Hepatocyte (in vitro differentiated cells): Measurements from ENCODE around the gene GRID1.

Source experiments
- EZH2 ChIP-seq: fragments of 200-600 bp; sonication (generic); IDR thresholded peaks from 2 replicates; pipeline ENCODE4 v1.6.1; 2016; ENCODE audit warnings: antibody characterized with exemption, mild to moderate bottlenecking, borderline replicate concordance
- EZH2phosphoT487 ChIP-seq: fragments of 200-600 bp; sonication (generic); IDR thresholded peaks from one replicate; pipeline ENCODE4 v1.6.1; 2018; ENCODE audit warnings: antibody characterized with exemption, mild to moderate bottlenecking, low read depth, moderate library complexity; ENCODE audit not compliant: unreplicated experiment, severe bottlenecking
- TF ChIP-seq, protein P1 (sequence below): fragments of 200-600 bp; sonication (generic); IDR thresholded peaks from 2 replicates; pipeline ENCODE4 v1.5.1; 2016; ENCODE audit warnings: antibody characterized with exemption, mild to moderate bottlenecking; ENCODE audit not compliant: poor library complexity

DNA sequence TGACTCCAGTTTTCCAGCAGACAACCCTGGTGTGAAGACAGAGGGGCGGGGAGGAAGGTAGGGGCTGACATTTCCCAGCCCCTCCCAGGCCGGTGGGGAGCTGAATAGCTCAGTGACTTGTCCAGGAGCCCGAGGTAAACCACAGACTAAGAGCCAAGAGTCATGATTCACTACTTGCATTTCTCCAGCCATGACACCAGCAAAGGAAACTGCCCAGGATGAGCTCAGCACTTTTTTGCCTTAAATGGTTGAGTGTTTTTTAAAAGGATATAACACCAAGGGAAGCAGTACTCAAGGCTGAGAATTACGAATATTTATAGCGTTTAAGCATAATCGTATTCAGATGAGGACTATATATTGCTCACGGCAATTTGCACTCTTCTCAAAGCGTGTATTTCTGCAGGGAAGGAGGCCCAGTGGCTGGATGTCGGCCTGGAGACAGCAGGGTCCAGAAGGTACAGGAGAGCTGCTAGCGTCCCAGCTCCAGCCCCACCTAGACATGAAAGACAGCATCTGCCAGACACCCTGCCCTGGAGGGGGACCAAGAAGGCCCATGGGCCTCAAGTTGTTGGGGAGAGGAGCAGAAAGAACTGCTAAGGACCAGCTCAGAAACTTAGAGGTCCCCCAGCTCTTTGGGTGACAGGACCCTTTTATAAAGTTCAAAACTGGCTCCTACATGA, 141.4 kb downstream of the GRID1 start:
- TF ChIP-seq, protein P1, sequence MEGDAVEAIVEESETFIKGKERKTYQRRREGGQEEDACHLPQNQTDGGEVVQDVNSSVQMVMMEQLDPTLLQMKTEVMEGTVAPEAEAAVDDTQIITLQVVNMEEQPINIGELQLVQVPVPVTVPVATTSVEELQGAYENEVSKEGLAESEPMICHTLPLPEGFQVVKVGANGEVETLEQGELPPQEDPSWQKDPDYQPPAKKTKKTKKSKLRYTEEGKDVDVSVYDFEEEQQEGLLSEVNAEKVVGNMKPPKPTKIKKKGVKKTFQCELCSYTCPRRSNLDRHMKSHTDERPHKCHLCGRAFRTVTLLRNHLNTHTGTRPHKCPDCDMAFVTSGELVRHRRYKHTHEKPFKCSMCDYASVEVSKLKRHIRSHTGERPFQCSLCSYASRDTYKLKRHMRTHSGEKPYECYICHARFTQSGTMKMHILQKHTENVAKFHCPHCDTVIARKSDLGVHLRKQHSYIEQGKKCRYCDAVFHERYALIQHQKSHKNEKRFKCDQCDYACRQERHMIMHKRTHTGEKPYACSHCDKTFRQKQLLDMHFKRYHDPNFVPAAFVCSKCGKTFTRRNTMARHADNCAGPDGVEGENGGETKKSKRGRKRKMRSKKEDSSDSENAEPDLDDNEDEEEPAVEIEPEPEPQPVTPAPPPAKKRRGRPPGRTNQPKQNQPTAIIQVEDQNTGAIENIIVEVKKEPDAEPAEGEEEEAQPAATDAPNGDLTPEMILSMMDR, result no peak
- TF ChIP-seq EZH2 (no peak), EZH2phosphoT487 (no peak)
